HepG2 (cell line): ENCODE measurements around the gene PIP5KL1. TPM values are rescaled to one million over a fixed set of nuclear protein-coding genes. Genes with fewer than 3 reads are reported as not detected.
A peak's percentile ranks its signal among the peaks of the same experiment; 100 is the strongest.

Experiments used
- ARNT ChIP-seq: fragments of 450-650 bp; IDR thresholded peaks from 2 replicates; pipeline ENCODE4 v1.6.1; 2017
- ATM ChIP-seq: fragments of 450-650 bp; IDR thresholded peaks from 2 replicates; pipeline ENCODE4 v1.7.1; 2017; ENCODE audit warnings: mild to moderate bottlenecking, borderline replicate concordance
- FOXJ3 ChIP-seq: sonication (generic); formaldehyde crosslinking; IDR thresholded peaks from 2 replicates; pipeline ENCODE4 v1.4.0; 2020; ENCODE audit warnings: missing genetic modification reagents, mild to moderate bottlenecking, borderline replicate concordance
- FOXK1 ChIP-seq: sonication (generic); formaldehyde crosslinking; IDR thresholded peaks from 2 replicates; pipeline ENCODE4 v1.4.0; 2020; ENCODE audit warnings: low read depth, missing genetic modification reagents, borderline replicate concordance
- GMEB2 ChIP-seq: IDR thresholded peaks from 2 replicates; pipeline ENCODE4 v1.6.1; 2016; ENCODE audit warnings: missing biosample characterization, missing genetic modification reagents, low read depth
- MBNL3 ChIP-seq: fragments of 250-450 bp; sonication (Bioruptor Pico); conservative IDR thresholded peaks from 2 replicates; pipeline ENCODE4 v1.8.0; 2022; ENCODE audit warnings: mild to moderate bottlenecking, inconsistent platforms
- NR2F1 ChIP-seq, 2 experiments: fragments of 450-650 bp in 1 of 2; formaldehyde crosslinking in 1 of 2; IDR thresholded peaks; 2 replicates each; pipeline versions ENCODE4 v1.5.0 to v1.6.1; 2016 to 2020; ENCODE audit warnings: mild to moderate bottlenecking in 1 of 2, missing compliant biosample characterization in 1 of 2, missing genetic modification reagents in 1 of 2, moderate library complexity in 1 of 2
- POGK ChIP-seq: sonication (generic); formaldehyde crosslinking; conservative IDR thresholded peaks from 2 replicates; pipeline ENCODE4 v1.8.0; 2022; ENCODE audit warnings: mild to moderate bottlenecking, moderate library complexity, missing genetic modification reagents
- SAP130 ChIP-seq: IDR thresholded peaks from 2 replicates; pipeline ENCODE4 v1.6.1; 2016; ENCODE audit warnings: low read depth
- SRSF1 ChIP-seq: fragments of 200-400 bp; formaldehyde crosslinking; optimal IDR thresholded peaks from 2 replicates; pipeline ENCODE3; 2017; ENCODE audit warnings: mild to moderate bottlenecking, low read depth, low read length, moderate library complexity
- TARDBP ChIP-seq: sonication (generic); formaldehyde crosslinking; IDR thresholded peaks from 2 replicates; pipeline ENCODE4 v1.8.0; 2022; ENCODE audit warnings: mild to moderate bottlenecking, missing genetic modification reagents
- THRA ChIP-seq: sonication (generic); formaldehyde crosslinking; IDR thresholded peaks from 2 replicates; pipeline ENCODE4 v1.4.0; 2020; ENCODE audit warnings: missing genetic modification reagents, borderline replicate concordance
- U2AF1 ChIP-seq: fragments of 200-400 bp; formaldehyde crosslinking; optimal IDR thresholded peaks from 2 replicates; pipeline ENCODE3; 2017; ENCODE audit warnings: mild to moderate bottlenecking, low read depth, low read length
- YEATS4 ChIP-seq: sonication (generic); formaldehyde crosslinking; IDR thresholded peaks from 2 replicates; pipeline ENCODE4 v1.4.0; 2020; ENCODE audit warnings: missing genetic modification reagents, borderline replicate concordance
- ZFY ChIP-seq: sonication (generic); formaldehyde crosslinking; IDR thresholded peaks from 2 replicates; pipeline ENCODE4 v1.4.0; 2020; ENCODE audit warnings: missing genetic modification reagents
- ZHX1 ChIP-seq: sonication (generic); formaldehyde crosslinking; IDR thresholded peaks from 2 replicates; pipeline ENCODE4 v1.8.1; 2022; ENCODE audit warnings: low read depth, mild to moderate bottlenecking, missing genetic modification reagents
- ZNF30 ChIP-seq: sonication (generic); formaldehyde crosslinking; IDR thresholded peaks from 2 replicates; pipeline ENCODE4 v1.5.0; 2020; ENCODE audit warnings: mild to moderate bottlenecking, missing genetic modification reagents
- ZNF335 ChIP-seq: sonication (generic); formaldehyde crosslinking; IDR thresholded peaks from 2 replicates; pipeline ENCODE4 v1.4.0; 2020; ENCODE audit warnings: missing genetic modification reagents
- ZNF503 ChIP-seq: sonication (generic); formaldehyde crosslinking; IDR thresholded peaks from 2 replicates; pipeline ENCODE4 v1.4.0; 2020; ENCODE audit warnings: missing genetic modification reagents
- ZNF737 ChIP-seq: sonication (generic); formaldehyde crosslinking; IDR thresholded peaks from 2 replicates; pipeline ENCODE4 v1.5.0; 2020; ENCODE audit warnings: missing genetic modification reagents, mild to moderate bottlenecking, borderline replicate concordance
- polyA plus RNA-seq, 8 experiments: library from polyadenylated mRNA; depleted of rRNA in 3 of 8; stranded (reverse) in 7 of 8; unstranded in 1 of 8; fragments of >200 nt; fragmentation: Illumina TruSeq in 4 of 8; extraction: Trizol in 4 of 8; gene quantifications; 2 replicates each; pipeline versions ENCODE4 v1.2.1 to v1.2.3, GENCODE V29; 2011 to 2016; ENCODE audit warnings: low read depth in 4 of 8, missing spikeins in 1 of 8, mixed read lengths in 1 of 8; ENCODE audit not compliant: insufficient read depth in 1 of 8
- total RNA-seq, 5 experiments: library from RNA; depleted of rRNA; stranded (reverse); fragments of >200 nt; fragmentation: Illumina TruSeq; extraction: Trizol; gene quantifications; 2 replicates each; pipeline ENCODE4 v1.2.3, GENCODE V29; 2016; ENCODE audit warnings: low read depth in 1 of 5

The PIP5KL1 gene
- total and polyA plus RNA-seq, 2 of the 13 experiments (the other 11 are each of a cell fraction or from before 2014, with no cell fraction given), result 0.20 to 0.49 TPM

GRCh38 chr9:127898433-127899127, 32.0 kb downstream of the PIP5KL1 start (continued):
- TF ChIP-seq ATM (no peak), GMEB2 (no peak), NR2F1 (CRISPR knock-in tag; IDR thresholded peaks at IDR 0.05) (0 out of 4 replicates have a peak, but pooled peaks of 1 of the 2 experiments have one; percentile 19), SAP130 (peak; percentile 71), TARDBP (CRISPR knock-in tag) (no peak), ZNF503 (CRISPR knock-in tag) (no peak), ZFY (CRISPR knock-in tag) (peak; percentile 51; the same call in 1 of the 2 replicates), ZNF335 (CRISPR knock-in tag) (0 out of 2 replicates have a peak, but pooled peaks have one; percentile 48), FOXK1 (CRISPR knock-in tag) (peak; percentile 18; the same call in 1 of the 2 replicates), YEATS4 (CRISPR knock-in tag) (peak; percentile 10; the same call in 1 of the 2 replicates), FOXJ3 (0 out of 2 replicates have a peak, but pooled peaks have one; percentile 36), U2AF1 (peak; percentile 27), SRSF1 (no peak), POGK (CRISPR knock-in tag) (0 out of 2 replicates have a peak, but pooled peaks have one; percentile 38), ZNF30 (CRISPR knock-in tag) (no peak), ZHX1 (CRISPR knock-in tag) (no peak), ARNT (no peak), THRA (CRISPR knock-in tag) (no peak), ZNF737 (CRISPR knock-in tag) (no peak), MBNL3 (CRISPR knock-in tag) (no peak)
